Measurements from ENCODE around the gene CSPG5. TPM values are rescaled to one million over a fixed set of nuclear protein-coding genes. Genes with fewer than 3 reads are reported as not detected.

The CSPG5 gene
- total RNA-seq, 1 experiment from 2014 or later: 4.4 TPM

DNA sequence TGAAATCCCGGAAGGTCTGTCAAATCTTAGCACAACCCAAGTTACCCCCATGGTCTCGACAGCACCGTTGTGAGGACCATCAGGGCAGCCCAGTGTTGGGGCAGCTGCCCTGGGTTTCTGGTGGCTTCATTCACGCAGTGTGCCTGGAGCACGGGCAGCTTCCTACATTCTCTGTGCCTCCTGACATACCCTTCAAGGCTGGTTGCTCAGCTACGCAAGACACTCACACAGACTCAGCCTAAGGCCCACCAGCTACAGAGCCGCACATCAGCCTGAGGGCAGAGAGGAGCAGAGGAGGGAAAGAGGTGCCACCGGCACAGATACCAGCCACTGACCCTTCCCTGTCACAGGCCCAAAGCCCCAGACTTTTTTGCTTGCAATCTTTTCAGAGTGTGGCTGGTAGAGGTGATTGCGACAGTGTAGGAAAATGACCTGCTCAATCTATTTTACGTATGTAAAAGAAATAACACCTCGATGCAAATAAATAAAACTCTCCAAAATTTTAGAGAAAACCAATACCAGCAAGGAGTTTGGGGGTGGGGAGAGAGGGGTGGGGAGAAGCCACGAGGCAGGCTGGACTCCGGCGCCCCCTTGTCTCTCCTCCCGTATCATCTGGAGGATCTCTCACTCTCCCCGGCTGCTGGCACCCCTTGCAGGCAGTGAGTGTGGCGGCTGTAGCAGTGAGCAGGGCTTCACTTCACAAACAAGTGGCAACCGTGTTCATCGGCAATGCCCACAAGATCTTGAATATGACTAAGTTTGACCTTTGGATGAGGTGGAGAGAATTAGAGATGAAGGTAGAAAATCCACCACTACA, 12.7 kb downstream of the CSPG5 start:
- in situ Hi-C loops (cut with HindIII; ENCODE audit: low pct_unique_long_range_greater_than_20kb, low sequenced_read_pairs): no loop called here
- DNase-seq (ENCODE audit: low read depth): no peak

DNA sequence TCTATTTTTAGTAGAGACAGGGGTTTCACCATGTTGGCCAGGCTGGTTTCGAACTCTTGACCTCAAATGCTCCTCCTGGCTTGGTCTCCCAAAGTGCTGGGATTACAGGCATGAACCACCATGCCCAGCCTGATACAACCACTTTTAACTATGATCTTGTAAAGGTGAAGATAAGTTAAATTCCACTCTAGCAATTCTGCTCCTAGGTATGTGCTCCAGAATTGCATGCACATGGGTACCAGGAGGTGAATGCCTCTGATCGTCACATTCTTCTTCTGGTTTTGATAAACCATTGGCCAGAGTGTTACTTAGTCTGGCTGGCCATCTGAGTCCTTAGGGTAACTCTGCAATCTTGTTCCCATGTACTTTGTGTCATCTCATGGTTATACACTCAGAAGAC, 22.3 kb downstream of the CSPG5 start:
- in situ Hi-C loops (cut with HindIII; ENCODE audit: low pct_unique_long_range_greater_than_20kb, low sequenced_read_pairs): no loop called here

DNA sequence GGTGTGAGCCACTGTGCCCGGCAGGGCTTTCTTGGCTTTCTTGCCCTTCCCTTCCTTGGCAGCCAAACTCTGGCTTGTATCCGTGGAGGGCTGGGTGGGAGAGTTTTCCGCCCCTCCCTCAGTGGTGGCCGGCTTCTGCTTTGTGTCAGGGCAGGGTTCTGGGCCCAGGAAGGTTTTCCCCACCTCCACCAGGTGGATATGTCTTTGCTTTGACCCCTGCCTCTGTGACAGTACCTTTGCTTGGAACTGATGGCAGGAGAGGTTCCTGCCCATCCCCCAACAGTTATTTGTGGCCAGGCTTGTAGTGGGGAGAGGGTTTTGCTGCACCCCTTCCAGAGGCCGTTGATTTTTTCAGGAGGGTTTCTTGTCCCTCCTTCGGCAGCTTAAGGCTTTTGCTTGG, 24.3 kb downstream of the CSPG5 start:
- no peak for DNase-seq (ENCODE audit: low read depth)
- in situ Hi-C loops (cut with HindIII; ENCODE audit: low pct_unique_long_range_greater_than_20kb, low sequenced_read_pairs): no loop called here

More for the DNA sequence above, 22.3 kb downstream of the CSPG5 start:
- no peak for DNase-seq (ENCODE audit: low read depth)

DNA sequence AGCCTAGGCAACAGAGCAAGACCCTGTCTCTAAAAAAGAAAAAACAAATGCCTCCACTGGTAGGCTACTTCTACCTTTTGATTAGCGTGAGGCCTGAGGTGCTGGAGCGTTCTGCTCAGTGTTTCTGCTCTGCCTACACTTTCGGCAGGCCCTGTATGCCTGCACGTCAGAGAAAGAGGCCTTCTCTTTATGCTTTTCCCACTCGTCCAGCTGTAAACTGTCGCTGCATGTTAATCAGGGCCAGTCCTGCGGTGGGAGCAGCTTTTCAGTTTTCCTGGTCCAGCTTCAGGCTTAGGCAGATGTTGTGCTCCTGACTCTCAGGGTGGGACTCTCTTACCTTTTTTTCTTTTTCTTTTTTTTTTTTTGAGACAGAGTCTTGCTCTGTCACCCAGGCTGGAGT, 25.3 kb downstream of the CSPG5 start:
- in situ Hi-C loops (cut with HindIII; ENCODE audit: low pct_unique_long_range_greater_than_20kb, low sequenced_read_pairs): no loop called here
- DNase-seq (ENCODE audit: low read depth): no peak

DNA sequence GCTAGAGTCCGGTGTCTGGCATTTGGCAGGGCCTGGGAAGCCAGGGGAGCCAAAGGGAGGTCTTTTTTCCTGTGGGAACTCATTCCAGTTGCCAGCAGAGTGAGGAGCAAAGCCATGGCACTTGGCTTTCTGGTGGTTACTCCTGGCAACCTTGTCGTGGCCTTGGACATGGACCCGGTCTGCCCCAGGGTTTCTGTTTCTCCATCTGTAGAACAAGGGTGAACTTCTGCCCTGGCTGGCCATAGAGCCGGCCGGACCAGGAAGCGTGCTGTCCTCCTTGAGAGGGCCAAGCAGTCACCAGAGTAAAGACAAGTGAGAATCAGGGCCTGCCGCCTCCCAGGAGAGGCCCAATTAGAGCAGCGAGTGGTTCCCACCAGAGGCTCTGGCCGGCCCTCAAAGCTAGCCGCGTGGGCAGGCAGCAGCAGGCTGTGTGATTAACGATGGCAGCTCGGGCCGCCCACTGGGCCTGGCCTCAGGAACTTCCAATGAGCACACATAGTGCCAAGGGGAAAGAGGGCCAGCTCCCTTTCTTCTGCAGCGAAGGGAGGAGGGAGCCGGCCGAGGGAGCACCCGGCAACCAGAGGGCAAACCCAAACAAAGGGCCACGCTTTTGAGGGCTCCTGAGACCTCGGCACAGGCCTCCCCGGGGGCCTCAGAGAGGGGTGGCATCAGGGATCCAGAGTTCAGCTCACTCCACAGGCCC, 36.0 kb downstream of the CSPG5 start:
- DNase-seq (ENCODE audit: low read depth): no peak
- in situ Hi-C loops (cut with HindIII; ENCODE audit: low pct_unique_long_range_greater_than_20kb, low sequenced_read_pairs): no loop called here

DNA sequence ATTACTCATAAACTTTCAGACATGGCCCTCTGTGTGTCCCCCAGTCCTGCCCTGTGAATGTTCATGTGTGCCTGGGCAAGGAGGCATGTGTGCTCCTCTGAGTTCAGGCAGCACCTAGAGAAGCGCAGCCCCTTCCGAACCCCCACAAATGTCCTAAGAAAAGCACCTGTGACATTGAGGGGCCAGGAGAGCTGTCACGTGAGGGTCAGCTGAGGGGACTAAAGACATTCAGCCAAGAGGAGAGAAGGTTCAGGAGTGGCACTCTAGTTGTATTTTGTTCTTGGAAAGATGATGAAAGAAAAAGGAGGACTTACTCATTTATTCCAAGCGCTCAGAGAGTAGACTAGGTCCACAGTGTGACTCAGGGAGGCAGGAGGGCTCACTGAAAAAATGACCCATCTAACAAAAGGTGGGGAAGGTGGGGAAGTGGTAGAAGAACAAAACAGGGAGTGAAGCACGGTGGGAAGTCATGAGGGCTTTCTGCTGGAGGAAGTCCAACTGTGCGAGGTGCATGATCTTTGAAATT, 37.0 kb downstream of the CSPG5 start:
- in situ Hi-C loops (cut with HindIII; ENCODE audit: low pct_unique_long_range_greater_than_20kb, low sequenced_read_pairs): no loop called here
- DNase-seq (ENCODE audit: low read depth): no peak

DNA sequence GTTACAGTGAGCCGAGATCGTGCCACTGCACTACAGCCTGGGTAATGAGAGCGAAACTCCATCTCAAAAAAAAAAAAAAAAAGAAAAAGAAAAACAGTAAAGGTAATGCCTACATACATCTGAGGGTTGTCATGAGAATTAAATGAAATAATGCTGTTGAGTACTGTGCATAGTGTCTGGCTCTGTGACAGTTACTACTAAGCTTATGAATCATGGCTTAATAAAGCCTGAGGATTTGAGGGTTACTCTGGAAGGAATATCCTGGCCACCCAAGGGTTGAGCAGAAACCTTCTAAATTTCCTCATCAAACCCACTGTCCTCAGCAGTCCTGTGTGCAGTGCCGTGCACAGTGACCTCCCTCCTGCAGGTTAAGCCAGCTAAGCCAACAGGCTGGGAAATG, 38.4 kb downstream of the CSPG5 start:
- in situ Hi-C loops (cut with HindIII; ENCODE audit: low pct_unique_long_range_greater_than_20kb, low sequenced_read_pairs): no loop called here
- DNase-seq (ENCODE audit: low read depth): no peak

DNA sequence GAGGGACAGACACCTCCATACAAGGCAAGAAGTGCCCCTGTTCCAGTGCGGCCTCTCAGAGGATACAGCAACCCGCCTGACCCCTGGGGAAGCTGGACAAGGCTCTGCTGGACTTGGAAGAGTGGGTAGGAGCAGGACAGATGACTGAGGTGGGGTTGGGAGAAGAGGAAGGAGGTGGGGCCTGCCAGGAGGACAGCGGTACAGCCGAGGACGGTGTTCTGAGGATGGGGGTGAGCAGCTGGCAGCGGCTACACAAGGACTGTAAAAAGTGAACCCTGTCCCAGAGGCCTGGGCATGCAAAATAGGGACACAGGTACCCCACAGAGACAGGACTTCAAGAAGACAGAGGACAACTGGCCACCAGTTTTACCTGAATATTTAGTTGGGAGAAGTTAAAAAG, 41.7 kb downstream of the CSPG5 start:
- no peak for DNase-seq (ENCODE audit: low read depth)
- in situ Hi-C loops (cut with HindIII; ENCODE audit: low pct_unique_long_range_greater_than_20kb, low sequenced_read_pairs): no loop called here

DNA sequence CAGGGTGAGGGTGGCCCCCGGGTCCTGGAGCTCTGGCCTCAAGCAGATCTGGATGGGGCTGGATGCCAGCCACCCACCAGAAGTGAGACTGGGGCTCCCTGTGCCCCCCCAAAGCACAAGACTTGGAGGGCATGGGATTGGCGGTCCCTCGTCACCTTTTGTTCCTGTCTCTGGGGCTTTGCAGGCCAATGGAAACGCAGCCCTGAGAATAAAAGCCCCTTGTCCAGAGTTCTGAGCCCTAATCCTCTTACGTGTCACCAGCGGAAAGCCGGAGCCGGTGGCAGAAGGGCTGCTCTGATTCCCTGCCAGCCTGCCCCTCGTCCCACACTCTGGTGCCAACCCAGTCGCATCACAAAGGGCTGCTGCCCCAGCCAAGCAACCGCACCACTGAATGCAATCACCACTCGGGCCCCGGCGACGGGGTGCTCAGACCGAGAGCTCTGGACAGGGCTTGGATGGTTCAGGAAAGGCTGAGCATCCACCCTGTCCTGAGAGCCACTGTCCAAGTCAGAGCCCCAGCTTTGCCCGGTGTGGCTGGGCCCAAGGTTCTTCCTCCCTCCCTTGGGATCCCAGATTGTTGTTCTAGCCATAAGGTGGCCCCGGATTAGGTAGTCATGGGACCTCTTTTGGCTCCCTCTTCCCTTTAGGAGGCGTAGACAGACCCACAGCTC, 42.3 kb downstream of the CSPG5 start:
- in situ Hi-C loops (cut with HindIII; ENCODE audit: low pct_unique_long_range_greater_than_20kb, low sequenced_read_pairs): no loop called here

DNA sequence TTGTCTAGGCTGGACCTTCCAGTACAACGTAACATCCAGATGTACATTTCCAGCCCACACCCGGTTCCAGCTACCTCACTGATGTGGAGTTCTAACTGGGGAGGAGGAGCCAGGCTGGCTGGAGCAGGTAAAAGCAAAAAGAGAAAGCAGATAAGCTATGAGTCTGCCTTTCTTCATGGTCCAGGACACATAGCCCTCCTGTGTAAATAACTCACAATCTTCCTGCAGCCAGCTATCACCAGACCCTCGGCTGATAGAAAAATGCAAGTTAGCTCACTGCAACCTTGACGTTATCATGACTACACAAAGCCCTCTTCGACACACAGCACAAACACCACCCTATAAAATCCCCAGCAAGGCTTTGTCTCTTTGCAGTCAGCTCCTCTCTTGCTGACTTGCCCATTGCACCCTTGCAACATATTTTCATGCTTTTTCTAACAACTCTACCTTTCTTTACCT, 44.6 kb downstream of the CSPG5 start:
- DNase-seq (ENCODE audit: low read depth): no peak
- in situ Hi-C loops (cut with HindIII; ENCODE audit: low pct_unique_long_range_greater_than_20kb, low sequenced_read_pairs): no loop called here

More for the DNA sequence above, 42.3 kb downstream of the CSPG5 start:
- no peak for DNase-seq (ENCODE audit: low read depth)

DNA sequence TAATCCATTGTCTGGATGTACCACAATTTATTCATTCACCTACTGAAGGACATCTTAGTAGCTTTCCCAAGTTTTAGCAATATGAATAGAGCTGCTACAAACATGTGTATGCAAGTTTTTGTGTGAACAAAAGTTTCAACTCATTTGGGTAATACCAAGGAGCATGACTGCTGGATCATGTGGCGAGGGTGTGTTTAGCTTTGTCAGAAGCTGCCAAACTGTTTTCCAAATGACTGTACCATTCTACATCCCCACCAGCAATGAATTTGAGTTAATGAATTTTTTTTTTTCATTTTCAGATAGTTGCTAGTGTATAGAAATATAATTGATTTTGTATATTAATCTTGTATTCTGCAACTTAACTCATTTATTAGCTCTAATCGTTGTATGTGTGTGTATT, 45.2 kb downstream of the CSPG5 start:
- in situ Hi-C loops (cut with HindIII; ENCODE audit: low pct_unique_long_range_greater_than_20kb, low sequenced_read_pairs): no loop called here
- DNase-seq (ENCODE audit: low read depth): no peak

DNA sequence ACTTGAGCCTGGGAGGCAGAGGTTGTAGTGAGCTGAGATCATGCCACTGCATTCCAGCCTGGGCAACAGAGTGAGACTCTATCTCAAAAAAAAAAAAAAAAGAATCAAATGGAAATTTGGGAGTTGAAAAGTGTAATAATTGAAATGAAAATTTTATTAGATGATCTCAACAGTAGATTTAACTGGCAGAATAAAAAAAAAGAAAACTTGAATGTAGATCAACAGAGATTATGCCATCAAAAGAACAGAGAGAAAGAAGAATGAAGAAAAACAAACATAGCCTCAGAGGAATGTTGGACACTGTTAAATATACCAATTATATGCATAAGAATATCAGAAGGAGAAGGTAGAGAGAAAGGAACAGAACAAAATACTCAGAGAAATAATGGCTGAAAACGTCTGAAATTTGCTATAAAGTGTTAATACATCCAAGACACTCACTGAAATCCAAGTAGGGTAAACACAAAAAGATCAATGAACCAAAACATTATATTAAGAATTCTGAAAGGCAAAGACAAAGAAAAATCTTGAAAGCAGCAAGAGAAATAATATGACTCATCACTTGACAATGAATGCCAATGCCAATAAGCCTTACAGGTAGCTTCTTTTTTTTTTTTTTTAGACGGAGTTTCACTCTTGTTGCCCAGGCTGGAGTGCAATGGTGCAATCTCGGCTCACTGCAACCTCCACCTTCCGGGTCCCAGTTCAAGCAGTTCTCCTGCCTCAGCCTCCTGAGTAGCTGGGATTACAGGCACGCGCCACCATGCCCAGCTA, 50.5 kb downstream of the CSPG5 start:
- in situ Hi-C loops (cut with HindIII; ENCODE audit: low pct_unique_long_range_greater_than_20kb, low sequenced_read_pairs): no loop called here
- peak; percentile 42 for DNase-seq (ENCODE audit: low read depth)

DNA sequence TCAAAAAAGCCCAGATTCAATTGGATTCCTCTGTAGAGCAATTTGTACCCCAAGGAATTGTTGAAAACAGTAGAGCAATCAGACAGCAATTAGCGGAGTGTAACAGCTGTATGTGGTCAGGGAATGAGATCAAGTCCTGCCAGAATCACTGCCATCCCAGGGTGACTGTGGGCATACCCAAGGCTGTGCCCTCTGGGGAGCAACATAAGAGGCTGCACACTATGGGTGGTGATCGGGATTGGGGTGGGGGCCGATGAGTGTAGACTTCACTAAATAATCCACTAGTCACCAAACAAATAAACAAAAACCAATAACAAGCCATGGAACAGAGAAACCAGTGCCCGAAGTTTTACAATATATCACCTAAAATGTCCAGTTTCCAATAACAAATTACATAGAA, 53.0 kb downstream of the CSPG5 start:
- in situ Hi-C loops (cut with HindIII; ENCODE audit: low pct_unique_long_range_greater_than_20kb, low sequenced_read_pairs): no loop called here
- DNase-seq (ENCODE audit: low read depth): no peak

DNA sequence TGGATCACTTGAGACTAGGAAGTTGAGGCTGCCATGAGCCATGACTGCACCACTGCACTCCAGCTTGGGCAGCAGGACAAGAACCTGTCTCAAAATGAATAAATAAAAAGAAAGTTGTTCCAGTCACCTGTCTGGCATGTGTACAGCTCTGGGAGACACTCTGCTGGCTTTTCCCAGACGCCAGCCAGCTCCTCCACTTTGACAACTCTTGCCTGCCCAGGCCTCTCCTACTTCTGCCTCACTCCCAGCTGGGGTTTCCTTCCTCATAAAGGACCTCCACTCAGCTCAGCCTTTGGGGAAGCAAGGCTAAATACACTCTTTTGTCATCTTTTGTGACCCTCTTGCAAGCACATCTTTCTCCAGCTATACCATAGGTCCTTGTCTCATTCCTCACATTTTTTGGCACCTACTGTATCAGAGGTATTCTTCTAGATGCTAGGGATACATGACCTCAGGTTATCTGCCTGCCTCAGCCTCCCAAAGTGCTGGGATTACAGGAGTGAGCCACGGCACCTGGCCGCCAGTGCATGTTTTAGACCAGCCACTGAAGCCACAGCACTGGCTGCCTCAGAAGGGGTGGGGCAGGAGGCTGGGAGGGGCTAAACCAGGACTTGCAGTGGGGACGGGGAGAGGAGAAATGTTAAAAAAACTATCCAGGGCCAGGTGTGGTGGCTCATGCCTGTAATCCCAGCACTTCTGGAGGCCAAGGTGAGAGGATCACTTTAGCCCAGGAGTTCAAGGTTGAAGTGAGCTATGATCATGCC, 55.2 kb downstream of the CSPG5 start:
- in situ Hi-C loops (cut with HindIII; ENCODE audit: low pct_unique_long_range_greater_than_20kb, low sequenced_read_pairs): no loop called here
- no peak for DNase-seq (ENCODE audit: low read depth)

DNA sequence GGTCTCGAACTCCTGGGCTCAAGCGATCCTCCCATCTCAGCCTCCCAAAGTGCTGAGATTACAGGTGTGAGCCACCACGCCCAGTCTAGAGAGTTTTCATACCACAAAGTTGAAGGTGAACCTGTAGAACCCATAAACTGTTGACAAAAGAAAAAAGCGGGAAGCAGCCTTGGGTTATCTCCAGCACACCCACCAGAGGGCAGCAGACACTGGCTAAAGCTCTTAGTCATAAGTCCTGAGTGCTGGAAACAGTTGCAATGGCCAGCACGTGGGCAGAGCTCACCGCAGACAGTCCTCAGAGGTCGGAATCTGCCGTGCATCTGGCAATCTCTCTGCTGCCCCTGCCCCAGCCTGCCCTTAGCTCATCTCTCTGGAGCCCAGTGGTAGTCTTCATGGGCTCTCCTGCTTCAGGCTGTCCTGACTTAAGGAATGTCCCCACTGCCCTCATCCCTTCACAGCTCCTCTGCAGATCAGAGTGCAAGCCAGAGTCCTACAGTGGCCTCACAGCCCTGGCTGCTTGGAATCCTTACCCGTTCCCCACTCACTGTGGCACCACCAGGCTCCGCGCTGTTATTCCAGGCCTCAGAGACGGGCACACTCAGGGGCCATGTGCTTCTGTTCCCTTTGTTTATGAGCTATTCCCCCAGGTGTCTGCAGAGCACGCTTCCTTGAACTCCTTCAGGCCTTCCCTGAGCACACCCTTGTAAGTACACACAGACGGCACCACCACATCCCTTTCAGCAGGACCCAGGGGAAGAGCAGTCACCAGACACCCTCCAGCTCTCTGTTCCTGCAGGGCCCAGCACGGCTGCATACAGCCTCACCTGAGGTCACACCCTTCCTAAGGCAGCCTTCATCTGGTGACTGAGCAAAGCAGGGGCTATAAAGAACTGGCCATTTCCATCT, 56.3 kb downstream of the CSPG5 start:
- peak; percentile 70 for DNase-seq (ENCODE audit: low read depth)
- in situ Hi-C loops (cut with HindIII; ENCODE audit: low pct_unique_long_range_greater_than_20kb, low sequenced_read_pairs): no loop called here

DNA sequence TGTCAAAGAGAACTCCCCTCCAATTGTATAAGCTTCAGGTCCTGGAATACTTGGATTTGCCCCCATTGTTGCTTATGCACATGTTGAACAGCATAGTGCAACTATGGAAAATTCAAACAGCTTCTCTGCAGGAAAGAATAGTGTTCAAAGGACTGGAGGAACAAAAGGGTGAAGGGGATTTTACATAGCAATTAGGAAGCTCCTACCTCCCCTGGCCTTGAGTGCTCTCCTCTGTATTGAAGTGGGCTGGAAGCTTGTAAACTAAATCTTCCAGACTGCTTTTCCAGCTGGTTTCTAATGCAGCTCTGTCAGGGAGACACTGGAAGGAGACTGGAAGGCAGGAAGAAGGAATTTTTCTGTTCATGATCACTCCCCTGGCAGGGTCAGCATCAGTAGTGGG, 57.9 kb downstream of the CSPG5 start:
- DNase-seq (ENCODE audit: low read depth): no peak
- in situ Hi-C loops (cut with HindIII; ENCODE audit: low pct_unique_long_range_greater_than_20kb, low sequenced_read_pairs): no loop called here

DNA sequence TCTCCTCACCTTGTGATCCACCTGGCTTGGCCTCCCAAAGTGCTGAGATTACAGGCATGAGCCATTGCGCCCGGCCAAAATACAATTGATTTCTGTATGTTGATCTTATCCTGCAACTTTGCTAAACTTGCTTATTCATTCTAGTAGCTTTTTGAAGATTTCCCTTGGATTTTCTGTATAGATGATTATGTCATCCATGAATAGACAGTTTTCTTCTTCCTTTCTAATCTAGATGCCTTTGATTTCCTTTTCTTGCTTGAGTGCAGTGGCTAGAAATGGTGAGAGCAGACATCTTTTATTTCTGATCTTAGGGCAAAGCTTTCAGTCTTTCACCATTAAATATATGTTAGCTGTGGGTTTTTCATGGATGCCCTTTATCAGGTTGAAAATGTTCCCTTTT, 60.7 kb downstream of the CSPG5 start:
- DNase-seq (ENCODE audit: low read depth): no peak
- in situ Hi-C loops (cut with HindIII; ENCODE audit: low pct_unique_long_range_greater_than_20kb, low sequenced_read_pairs): no loop called here
